H1 (cell line): Measurements from ENCODE around the gene SEMA3G. TPM values are rescaled to one million over a fixed set of nuclear protein-coding genes. Genes with fewer than 3 reads are reported as not detected.
A peak's percentile ranks its signal among the peaks of the same experiment; 100 is the strongest.

Experiments
- CTCF ChIA-PET: fragments of 300-600 bp; sonication (Branson Sonifier 250); formaldehyde crosslinking; loops from one replicate; lab custom pipeline; 2021; ENCODE audit not compliant: partially characterized antibody; lab: Charles Lee
- POLR2A ChIA-PET: fragments of 300-600 bp; sonication (Branson Sonifier 250); formaldehyde crosslinking; loops from one replicate; lab custom pipeline; 2021; ENCODE audit warnings: inconsistent platforms; ENCODE audit not compliant: partially characterized antibody; lab: Charles Lee
- DNase-seq, 2 experiments: peaks; one replicate each; pipeline versions ENCODE4 v3.0.0 to v3.0.0-alpha.2; 2010 to 2022; ENCODE audit warnings: low spot score in 2 of 2, low read depth in 1 of 2, mixed read lengths in 1 of 2
- FAIRE-seq: peaks from 2 replicates; lab custom pipeline; 2011; peaks lifted over from hg19 to GRCh38; lab: Jason Lieb, UNC
- H2AFZ ChIP-seq: 2 replicates; pipeline ENCODE4 v1.8.1; 2012; ENCODE audit warnings: low read length, inconsistent platforms
- H2AK5ac ChIP-seq: 2 replicates; pipeline ENCODE4 v1.6.1; 2013; ENCODE audit warnings: low read depth, low read length
- H2BK120ac ChIP-seq: replicated peaks from 2 replicates; pipeline ENCODE3; 2013; ENCODE audit warnings: low read depth, low read length, inconsistent platforms
- H2BK12ac ChIP-seq: 2 replicates; pipeline ENCODE4 v1.6.1; 2013; ENCODE audit warnings: low read depth, low read length
- H2BK15ac ChIP-seq: 2 replicates; pipeline ENCODE4 v1.6.1; 2013; ENCODE audit warnings: low read length
- H2BK20ac ChIP-seq: 2 replicates; pipeline ENCODE4 v1.6.1; 2013; ENCODE audit warnings: low read length
- H2BK5ac ChIP-seq: 2 replicates; pipeline ENCODE4 v1.6.1; 2013; ENCODE audit warnings: low read depth, low read length
- H3K14ac ChIP-seq: 2 replicates; pipeline ENCODE4 v1.6.1; 2013; ENCODE audit warnings: inconsistent platforms; ENCODE audit not compliant: insufficient read length
- H3K18ac ChIP-seq: 2 replicates; pipeline ENCODE4 v1.6.1; 2013; ENCODE audit warnings: low read length; ENCODE audit errors: extremely low read depth
- H3K23ac ChIP-seq: 2 replicates; pipeline ENCODE4 v1.6.1; 2013; ENCODE audit warnings: inconsistent platforms; ENCODE audit not compliant: insufficient read length
- H3K23me2 ChIP-seq: 2 replicates; pipeline ENCODE4 v1.6.1; 2013; ENCODE audit warnings: low read depth, low read length
- H3K27ac ChIP-seq: 2 replicates; pipeline ENCODE4 v1.6.1; 2011; ENCODE audit warnings: low read depth, low read length, inconsistent platforms
- H3K27me3 ChIP-seq, 4 experiments: replicated peaks in 1 of 4; 1 replicate in 1 of 4; 2 replicates in 3 of 4; pipeline versions ENCODE4 v1.6.1 to v1.8.1; 2011 to 2013; ENCODE audit warnings: low read length in 3 of 4, mild to moderate bottlenecking in 3 of 4, inconsistent platforms in 2 of 4, mixed read lengths in 2 of 4, moderate library complexity in 1 of 4; ENCODE audit not compliant: control insufficient read depth in 3 of 4, insufficient read depth in 3 of 4; ENCODE audit errors: extremely low read depth in 1 of 4
- H3K36me3 ChIP-seq, 4 experiments: 2 replicates each; pipeline versions ENCODE4 v1.6.1 to v1.8.1; 2011 to 2013; ENCODE audit warnings: mild to moderate bottlenecking in 4 of 4, low read length in 3 of 4, moderate library complexity in 2 of 4, control low read depth in 1 of 4, inconsistent platforms in 1 of 4; ENCODE audit not compliant: insufficient read depth in 4 of 4, control insufficient read depth in 2 of 4
- H3K4ac ChIP-seq: replicated peaks from 2 replicates; pipeline ENCODE3; 2013; ENCODE audit warnings: low read length, low read depth, mixed read lengths, inconsistent platforms; ENCODE audit not compliant: insufficient read length
- H3K4me1 ChIP-seq, 4 experiments: replicated peaks in 1 of 4; 1 replicate in 1 of 4; 2 replicates in 3 of 4; pipeline versions ENCODE4 v1.6.1 to v1.8.1; 2011 to 2013; ENCODE audit warnings: low read length in 3 of 4, inconsistent platforms in 2 of 4, mixed read lengths in 1 of 4; ENCODE audit not compliant: insufficient read depth in 4 of 4, control insufficient read depth in 3 of 4
- H3K4me2 ChIP-seq, 2 experiments: 2 replicates each; pipeline versions ENCODE4 v1.6.1 to v1.8.1; 2011 to 2013; ENCODE audit warnings: low read depth in 2 of 2, low read length in 2 of 2, control low read depth in 1 of 2, inconsistent platforms in 1 of 2, mild to moderate bottlenecking in 1 of 2; ENCODE audit not compliant: insufficient read depth in 1 of 2
- H3K4me3 ChIP-seq, 4 experiments: fragments of 200-600, 300-600 bp in 1 of 4; sonication (generic), shearing (Covaris generic), sonication (Bioruptor Twin) in 1 of 4; 2 replicates each; pipeline versions ENCODE4 v1.5.1 to v1.8.1; 2011 to 2016; ENCODE audit warnings: low read length in 4 of 4, low read depth in 3 of 4, control low read depth in 2 of 4, inconsistent platforms in 2 of 4, mild to moderate bottlenecking in 2 of 4, mixed read lengths in 1 of 4, moderate library complexity in 1 of 4; ENCODE audit not compliant: insufficient read depth in 2 of 4; ENCODE audit errors: extremely low read depth in 1 of 4
- H3K56ac ChIP-seq: replicated peaks from 2 replicates; pipeline ENCODE3; 2013; ENCODE audit warnings: low read depth, mild to moderate bottlenecking, mixed read lengths, low read length, inconsistent platforms; ENCODE audit not compliant: insufficient read length
- H3K79me1 ChIP-seq: 2 replicates; pipeline ENCODE4 v1.6.1; 2013; ENCODE audit warnings: low read depth, low read length, control low read depth
- H3K79me2 ChIP-seq, 2 experiments: 2 replicates each; pipeline versions ENCODE4 v1.6.1 to v1.8.1; 2012 to 2013; ENCODE audit warnings: low read length in 2 of 2, mild to moderate bottlenecking in 2 of 2, inconsistent platforms in 1 of 2; ENCODE audit not compliant: insufficient read depth in 2 of 2, control insufficient read depth in 1 of 2
- H3K9ac ChIP-seq, 4 experiments: replicated peaks in 1 of 4; 1 replicate in 1 of 4; 2 replicates in 3 of 4; pipeline versions ENCODE4 v1.6.1 to v1.8.1; 2011 to 2013; ENCODE audit warnings: low read depth in 3 of 4, low read length in 3 of 4, control low read depth in 2 of 4, mild to moderate bottlenecking in 2 of 4, moderate library complexity in 2 of 4, inconsistent platforms in 1 of 4; ENCODE audit errors: extremely low read depth in 1 of 4
- H3K9me3 ChIP-seq, 2 experiments: 2 replicates each; pipeline versions ENCODE4 v1.6.1 to v1.8.1; 2012 to 2013; ENCODE audit warnings: mild to moderate bottlenecking in 2 of 2, moderate library complexity in 2 of 2, control low read depth in 1 of 2, inconsistent platforms in 1 of 2, low read depth in 1 of 2, low read length in 1 of 2, mixed read lengths in 1 of 2; ENCODE audit not compliant: insufficient read depth in 2 of 2
- H4K20me1 ChIP-seq, 2 experiments: replicated peaks in 1 of 2; 2 replicates each; pipeline versions ENCODE3 to v1.8.1; 2011 to 2013; ENCODE audit warnings: inconsistent platforms in 2 of 2, low read length in 2 of 2, mild to moderate bottlenecking in 1 of 2; ENCODE audit not compliant: insufficient read depth in 2 of 2, control insufficient read depth in 1 of 2
- H4K5ac ChIP-seq: 2 replicates; pipeline ENCODE4 v1.6.1; 2013; ENCODE audit warnings: low read length, low read depth, mixed read lengths, inconsistent platforms; ENCODE audit not compliant: insufficient read length
- H4K8ac ChIP-seq: 2 replicates; pipeline ENCODE4 v1.8.0; 2013; ENCODE audit warnings: mild to moderate bottlenecking, moderate library complexity, low read length, inconsistent platforms; ENCODE audit not compliant: insufficient read depth; ENCODE audit errors: extremely low read depth
- H4K91ac ChIP-seq: replicated peaks from 2 replicates; pipeline ENCODE3; 2013; ENCODE audit warnings: low read length, mixed read lengths, inconsistent platforms; ENCODE audit not compliant: insufficient read length
- CHD2 ChIP-seq: IDR thresholded peaks from 2 replicates; pipeline ENCODE4 v1.6.1; 2012; ENCODE audit warnings: low read length, improper control_type of control experiment
- EP300 ChIP-seq, 2 experiments: IDR thresholded peaks; 1 replicate in 1 of 2; 2 replicates in 1 of 2; pipeline ENCODE4 v1.6.1; 2011 to 2012; ENCODE audit warnings: low read depth in 2 of 2, low read length in 2 of 2, mild to moderate bottlenecking in 2 of 2, borderline replicate concordance in 1 of 2, inconsistent platforms in 1 of 2, moderate library complexity in 1 of 2
- EZH2 ChIP-seq: fragments of 200-600 bp; sonication (generic); IDR thresholded peaks from 2 replicates; pipeline ENCODE4 v1.7.1; 2012; ENCODE audit warnings: low read depth, mild to moderate bottlenecking, moderate library complexity, low read length, inconsistent platforms; ENCODE audit not compliant: severe bottlenecking
- SIX5 ChIP-seq: IDR thresholded peaks from 2 replicates; pipeline ENCODE4 v1.6.1; 2011; ENCODE audit warnings: mild to moderate bottlenecking, low read depth, low read length
- WGBS, 2 experiments: shearing (Covaris generic) in 1 of 2; methylation state at CpG; one replicate each; pipeline versions ENCODE4 v1.1.6 to v1.1.7; 2013 to 2015; ENCODE audit warnings: low lambda C conversion rate in 2 of 2, mixed read lengths in 2 of 2, inconsistent platforms in 1 of 2, low coverage in 1 of 2, missing lambda C conversion rate in 1 of 2; ENCODE audit not compliant: insufficient replicate concordance in 2 of 2, insufficient coverage in 1 of 2, insufficient read length in 1 of 2; ENCODE audit errors: extremely low coverage in 1 of 2, missing lambda C conversion rate in 1 of 2; 5-methylcytosine and 5-hydroxymethylcytosine counted together
- polyA plus RNA-seq, 7 experiments: library from polyadenylated mRNA; depleted of rRNA in 3 of 7; stranded (reverse) in 5 of 7; unstranded in 2 of 7; fragments of >200 nt in 5 of 7; fragments of 200-250 nt in 2 of 7; gene quantifications; 1 replicate in 5 of 7; 2 replicates in 1 of 7; 4 replicates in 1 of 7; pipeline versions ENCODE4 v1.2.1 to v1.2.3, GENCODE V29; 2011 to 2013; ENCODE audit warnings: missing spikeins in 2 of 7, mixed read lengths in 2 of 7
- total RNA-seq: library from RNA; stranded (reverse); fragmentation: NEBNext Ultra II Directional; extraction: Animal tissue kit (Norgen Biotek cat#: 25700); gene quantifications from 2 replicates; pipeline ENCODE4 v1.2.1, GENCODE V29; 2021

Gene SEMA3G
- total and polyA plus RNA-seq, 2 of the 8 experiments (the other 6 are each of a cell fraction or from before 2014, with no cell fraction given), result 0.95 to 1.5 TPM

DNA sequence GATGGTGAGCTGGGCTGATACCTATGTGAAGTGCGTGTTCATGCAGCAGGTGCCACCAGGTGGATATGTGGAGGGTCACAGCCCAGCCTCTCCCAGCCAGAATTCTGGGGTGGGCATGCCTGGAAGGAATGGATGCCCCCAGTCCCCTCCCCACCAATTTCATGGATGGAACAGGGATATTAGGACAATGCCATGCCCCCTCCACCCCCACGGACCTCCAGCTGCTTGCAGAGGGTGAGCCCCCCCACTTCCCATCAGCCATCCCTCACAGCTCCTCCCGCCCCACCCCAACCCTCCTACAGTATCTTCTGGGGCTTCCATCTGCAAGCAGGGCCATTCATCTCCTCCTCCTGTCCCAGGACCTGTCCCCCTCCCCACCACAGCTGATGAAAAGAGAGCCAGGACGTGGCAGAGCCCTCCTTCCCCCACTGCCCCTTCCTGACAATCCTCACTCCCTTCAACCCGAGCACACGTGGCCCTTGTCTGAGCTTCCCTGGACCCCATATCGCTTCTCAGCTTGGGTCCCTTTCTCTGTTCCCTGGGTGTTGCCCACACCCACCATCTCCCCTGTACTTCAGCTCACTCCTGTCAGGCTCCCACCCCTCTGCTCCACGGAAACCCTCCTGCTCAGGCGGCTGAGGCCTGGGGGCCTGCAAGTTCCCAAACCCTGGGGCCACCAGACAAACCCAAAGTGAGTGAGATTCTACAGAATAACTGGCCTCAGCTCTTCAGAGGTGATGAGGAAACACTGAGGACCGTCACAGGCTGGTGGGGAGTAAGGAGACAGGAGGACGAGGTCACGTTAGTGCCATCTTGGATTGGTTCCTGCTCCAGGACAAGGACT, 2.8 kb upstream of the SEMA3G start:
- no peak overlapping the region for H3K23ac ChIP-seq
- H3K56ac ChIP-seq, result no peak overlapping the region
- H3K14ac ChIP-seq, result no peak overlapping the region
- H3K79me1 ChIP-seq, result peaks cover 3% of the 10 kb centered on the region; the same call in 1 of the 2 replicates
- H4K5ac ChIP-seq, result no peak overlapping the region
- H2AFZ ChIP-seq, result no peak overlapping the region
- no peak for TF ChIP-seq CHD2
- TF ChIP-seq EP300 (IDR thresholded peaks at IDR 0.05; ENCODE audit: borderline replicate concordance in 1 of 2, low read depth in 2 of 2, low read length in 2 of 2), result no peak
- TF ChIP-seq EZH2, result no peak
- no peak for TF ChIP-seq SIX5
- TF ChIP-seq, all 59 proteins: peak for 0
- H3K4me1 ChIP-seq, result peaks cover 0 to 18% (median 10%) of the 10 kb centered on the region in 4 experiments; a peak in 5 of 7 replicates
- H4K8ac ChIP-seq, result peak overlapping the region; percentile 32; the same call in 1 of the 2 replicates
- CTCF ChIA-PET, result interaction anchor here (0.6 to 12.8 kb wide), 31 partner anchors 10 to 382 kb away, joined by 3 to 109 read pairs (median 5); partner anchors contain the start of genes STAB1 and TLR9
- peak overlapping the region; percentile 72; the same call in 1 of the 2 replicates for H2BK15ac ChIP-seq
- 80% methylated on average over 11 of the region's 12 CpGs; no CpG with 5 or more reads in 1 of the 2 experiments for WGBS, 2 experiments
- peaks cover 4% of the 10 kb centered on the region; the same call in 1 of the 2 replicates for H3K23me2 ChIP-seq
- H3K36me3 ChIP-seq, result no peaks in the 10 kb centered on the region
- H3K4me3 ChIP-seq, result no peak overlapping the region
- no peaks in the 10 kb centered on the region for H3K79me2 ChIP-seq
- H3K27ac ChIP-seq, result no peak overlapping the region
- H2BK5ac ChIP-seq, result 0 out of 2 replicates have a peak overlapping the region, but pooled peaks have one; percentile 31
- DNase-seq (no peak), FAIRE-seq (no peak)
- H3K9me3 ChIP-seq, result no peaks in the 10 kb centered on the region
- H2BK20ac ChIP-seq, result no peak overlapping the region; the same call in 1 of the 2 replicates
- peak overlapping the region; percentile 18 for H2BK12ac ChIP-seq
- no peaks in the 10 kb centered on the region for H4K20me1 ChIP-seq
- H3K4ac ChIP-seq, result no peak overlapping the region
- H3K27me3 ChIP-seq, result 0 out of 7 replicates have a peak, but pooled peaks cover 0 to 2% (median 0%) of the 10 kb centered on the region in 4 experiments
- H3K4me2 ChIP-seq, result no peak overlapping the region
- peak overlapping the region; percentile 17 for H4K91ac ChIP-seq
- no peak overlapping the region for H2BK120ac ChIP-seq
- H3K18ac ChIP-seq, result no peak overlapping the region
- POLR2A ChIA-PET, result interaction anchor here (1.5 to 12.3 kb wide), 4 partner anchors 12 to 148 kb away, joined by 4 to 112 read pairs (median 6); no protein-coding TSS in a partner anchor
- H2AK5ac ChIP-seq, result no peak overlapping the region
- no peak overlapping the region for H3K9ac ChIP-seq
